NCI-H510A (cell line): ENCODE data around the gene NEK2.
"Not testable (repeated sequence)": the region's sequence is repeated elsewhere in the genome, so short reads cannot be mapped to it uniquely, and the experiment has no call there.

Source experiments
- DNase-seq: peaks from one replicate; lab custom pipeline; 2025; lab: John Stamatoyannopoulos, UW

NEK2 gene

GRCh38 chr1:211632808-211633523, 42.5 kb downstream of the NEK2 start:
- DNase-seq = no peak

GRCh38 chr1:211632117-211632807, 43.2 kb downstream of the NEK2 start:
- DNase-seq = no peak

- no peak for DNase-seq
Measured at GRCh38 chr1:211631168-211631567, 44.3 kb downstream of the NEK2 start.

- peak; percentile 26 for DNase-seq
Measured at GRCh38 chr1:211630236-211631081, 45.0 kb downstream of the NEK2 start.

- DNase-seq = no peak
Measured at GRCh38 chr1:211628417-211628816, 47.0 kb downstream of the NEK2 start.

- DNase-seq = no peak
Measured at GRCh38 chr1:211627259-211627658, 48.2 kb downstream of the NEK2 start.

- not testable (repeated sequence) for DNase-seq
Measured at GRCh38 chr1:211625866-211626265, 49.6 kb downstream of the NEK2 start.

GRCh38 chr1:211625040-211625439, 50.4 kb downstream of the NEK2 start:
- DNase-seq = no peak

- DNase-seq = no peak
Measured at GRCh38 chr1:211623515-211623914, 51.9 kb downstream of the NEK2 start.

- no peak for DNase-seq
Measured at GRCh38 chr1:211621447-211622198, 53.8 kb downstream of the NEK2 start.

- DNase-seq = no peak
Measured at GRCh38 chr1:211620097-211620496, 55.3 kb downstream of the NEK2 start.

- DNase-seq = no peak
Measured at GRCh38 chr1:211619033-211619996, 56.1 kb downstream of the NEK2 start.

- no peak for DNase-seq
Measured at GRCh38 chr1:211616965-211617297, 58.5 kb downstream of the NEK2 start.

- no peak for DNase-seq
Measured at GRCh38 chr1:211616231-211616964, 59.0 kb downstream of the NEK2 start.

- DNase-seq = no peak
Measured at GRCh38 chr1:211614615-211615014, 60.8 kb downstream of the NEK2 start.

- no peak for DNase-seq
Measured at GRCh38 chr1:211613951-211614350, 61.5 kb downstream of the NEK2 start.

- no peak for DNase-seq
Measured at GRCh38 chr1:211613108-211613947, 62.1 kb downstream of the NEK2 start.

- no peak for DNase-seq
Measured at GRCh38 chr1:211612786-211613107, 62.7 kb downstream of the NEK2 start.
